Neural cell (in vitro differentiated cells): ENCODE results near the gene LRRC26. TPM values are rescaled to one million over a fixed set of nuclear protein-coding genes. Genes with fewer than 3 reads are reported as not detected.

Experiments
- H2AFZ ChIP-seq: fragments of 200-600, 300-800 bp; sonication (generic), shearing (Covaris generic); 2 replicates; pipeline ENCODE4 v1.6.0; 2014; ENCODE audit warnings: low read depth, mild to moderate bottlenecking, antibody characterized with exemption, low read length, moderate library complexity
- H3F3A ChIP-seq: fragments of 200-600 bp; shearing (Covaris generic); 2 replicates; pipeline ENCODE4 v1.6.1; 2016; ENCODE audit warnings: mild to moderate bottlenecking, moderate library complexity, mixed read lengths, antibody characterized with exemption, low read length; ENCODE audit not compliant: insufficient read depth, poor library complexity, severe bottlenecking
- H3K27ac ChIP-seq: fragments of 200-600, 300-800 bp; sonication (generic), shearing (Covaris generic); 2 replicates; pipeline ENCODE4 v1.5.1; 2014; ENCODE audit warnings: mild to moderate bottlenecking, low read length, moderate library complexity
- H3K27me3 ChIP-seq: fragments of 300-800, 200-600 bp; sonication (generic), shearing (Covaris generic); 2 replicates; pipeline ENCODE4 v1.6.0; 2014; ENCODE audit warnings: mild to moderate bottlenecking, low read depth, low read length, moderate library complexity; ENCODE audit not compliant: insufficient read depth
- H3K36me3 ChIP-seq: fragments of 300-800, 200-600 bp; sonication (generic), shearing (Covaris generic); 2 replicates; pipeline ENCODE4 v1.5.1; 2014; ENCODE audit warnings: mild to moderate bottlenecking, antibody characterized with exemption, low read length, moderate library complexity; ENCODE audit not compliant: insufficient read depth
- H3K4me2 ChIP-seq: fragments of 300-800, 200-600 bp; sonication (generic), shearing (Covaris generic); 2 replicates; pipeline ENCODE4 v1.6.0; 2014; ENCODE audit warnings: mild to moderate bottlenecking, low read length
- H3K4me3 ChIP-seq: fragments of 300-800, 200-600 bp; sonication (generic), shearing (Covaris generic); 2 replicates; pipeline ENCODE4 v1.5.1; 2014; ENCODE audit warnings: mild to moderate bottlenecking, low read length, moderate library complexity
- H3K79me2 ChIP-seq: fragments of 200-600 bp; shearing (Covaris generic); replicated peaks from 2 replicates; pipeline ENCODE4 v1.6.0; 2014; ENCODE audit warnings: mild to moderate bottlenecking, low read length, moderate library complexity; ENCODE audit not compliant: insufficient read depth
- H3K9ac ChIP-seq: fragments of 300-800, 200-600 bp; sonication (generic), shearing (Covaris generic); 2 replicates; pipeline ENCODE4 v1.6.1; 2016; ENCODE audit warnings: mild to moderate bottlenecking, low read length, mixed read lengths
- H3K9me2 ChIP-seq: fragments of 200-600 bp; shearing (Covaris generic); 2 replicates; pipeline ENCODE4 v1.6.1; 2016; ENCODE audit warnings: mild to moderate bottlenecking, low read length, mixed read lengths; ENCODE audit not compliant: insufficient read depth
- H3K9me3 ChIP-seq: fragments of 200-600, 300-800 bp; sonication (generic), shearing (Covaris generic); 2 replicates; pipeline ENCODE4 v1.6.1; 2016; ENCODE audit warnings: mild to moderate bottlenecking, mixed run types, low read length, moderate library complexity, mixed read lengths
- H4K20me1 ChIP-seq: fragments of 200-600 bp; shearing (Covaris generic); 2 replicates; pipeline ENCODE4 v1.6.1; 2016; ENCODE audit warnings: mild to moderate bottlenecking, mixed run types; ENCODE audit not compliant: insufficient read depth
- CTCF ChIP-seq: fragments of 450-650 bp; IDR thresholded peaks from 2 replicates; pipeline ENCODE4 v1.5.1; 2014; ENCODE audit warnings: antibody characterized with exemption, mild to moderate bottlenecking, moderate library complexity; ENCODE audit not compliant: poor library complexity, severe bottlenecking
- EP300 ChIP-seq: fragments of 450-650 bp; conservative IDR thresholded peaks from 2 replicates; pipeline ENCODE4 v1.6.1; 2014; ENCODE audit warnings: antibody characterized with exemption, mild to moderate bottlenecking, moderate library complexity; ENCODE audit not compliant: poor library complexity, severe bottlenecking
- EZH2 ChIP-seq: fragments of 200-600, 300-800 bp; shearing (Covaris generic), sonication (generic); IDR thresholded peaks from 2 replicates; pipeline ENCODE4 v1.6.1; 2014; ENCODE audit warnings: antibody characterized with exemption, low read length, borderline replicate concordance, mild to moderate bottlenecking; ENCODE audit not compliant: insufficient read depth, poor library complexity, severe bottlenecking
- MXI1 ChIP-seq: fragments of 450-650 bp; conservative IDR thresholded peaks from 2 replicates; pipeline ENCODE4 v1.6.1; 2014; ENCODE audit warnings: antibody characterized with exemption, mild to moderate bottlenecking; ENCODE audit not compliant: poor library complexity, severe bottlenecking
- POLR2AphosphoS5 ChIP-seq: IDR thresholded peaks from 2 replicates; pipeline ENCODE4 v1.6.1; 2012
- RAD21 ChIP-seq: fragments of 450-650 bp; conservative IDR thresholded peaks from 2 replicates; pipeline ENCODE4 v1.6.1; 2014; ENCODE audit warnings: antibody characterized with exemption, mild to moderate bottlenecking, moderate library complexity
- REST ChIP-seq: IDR thresholded peaks from 2 replicates; pipeline ENCODE4 v1.6.1; 2012; ENCODE audit warnings: borderline replicate concordance
- SMC3 ChIP-seq: fragments of 450-650 bp; conservative IDR thresholded peaks from 2 replicates; pipeline ENCODE4 v1.6.1; 2014; ENCODE audit warnings: antibody characterized with exemption, mild to moderate bottlenecking, moderate library complexity; ENCODE audit not compliant: poor library complexity
- TAF1 ChIP-seq: IDR thresholded peaks from 2 replicates; pipeline ENCODE4 v1.6.1; 2012; ENCODE audit warnings: low read depth
- polyA plus RNA-seq: library from polyadenylated mRNA; depleted of rRNA; stranded (reverse); fragments of >200 nt; gene quantifications from 2 replicates; pipeline ENCODE4 v1.2.3, GENCODE V29; 2014

The LRRC26 gene
- polyA plus RNA-seq, 1 donor from 2014 or later, result 2.2 TPM

DNA sequence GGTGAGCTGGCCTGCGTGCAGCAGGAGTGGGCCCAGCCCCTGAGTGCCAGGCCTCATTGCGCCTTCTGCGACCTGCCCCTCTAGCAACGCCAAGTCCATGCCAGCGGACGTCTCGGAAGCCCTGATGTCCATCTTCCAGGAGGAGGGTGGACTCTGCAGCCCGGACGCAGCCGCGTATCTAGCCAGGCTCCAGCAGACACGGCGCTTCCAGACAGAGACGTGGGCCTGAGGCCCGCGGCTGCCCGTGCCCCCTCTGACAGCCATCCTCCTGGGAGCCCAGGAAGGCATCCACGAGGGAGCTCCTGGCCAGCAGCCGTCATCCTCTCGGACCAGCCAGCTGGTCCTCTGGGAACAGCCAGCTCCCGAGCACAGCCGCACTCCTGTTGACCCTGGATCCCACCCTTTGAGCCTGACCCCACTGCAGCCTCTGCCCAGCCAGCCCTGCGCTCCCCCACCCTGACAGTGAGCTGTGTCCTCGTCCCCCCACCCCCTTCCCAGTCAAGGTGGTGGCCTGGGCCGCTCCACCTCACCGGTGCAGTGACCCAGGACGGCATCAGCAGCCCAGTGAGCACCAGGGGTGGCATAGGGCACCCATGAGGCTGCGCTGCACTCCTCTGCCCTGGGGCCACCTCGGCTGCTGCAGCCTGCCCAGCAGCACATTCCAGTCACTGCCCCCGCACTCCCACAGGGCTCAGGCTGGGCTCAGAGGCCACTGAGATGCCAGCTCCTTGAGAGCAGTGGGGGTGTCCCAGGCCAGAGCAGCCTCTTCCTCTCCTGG lies 46.5 kb upstream of the LRRC26 start:
- no peak overlapping the region for H3K9ac ChIP-seq
- H3K4me2 ChIP-seq, result no peak overlapping the region
- H3K79me2 ChIP-seq, result no peaks in the 10 kb centered on the region
- no peaks in the 10 kb centered on the region for H3F3A ChIP-seq
- TF ChIP-seq EZH2 (no peak), TAF1 (no peak), SMC3 (no peak), POLR2AphosphoS5 (no peak), MXI1 (no peak)
- H4K20me1 ChIP-seq, result no peaks in the 10 kb centered on the region
- no peaks in the 10 kb centered on the region for H3K9me3 ChIP-seq
- H3K9me2 ChIP-seq, result no peaks in the 10 kb centered on the region
- H2AFZ ChIP-seq, result no peak overlapping the region
- no peak overlapping the region for H3K4me3 ChIP-seq
- H3K27ac ChIP-seq, result no peak overlapping the region
- no peaks in the 10 kb centered on the region for H3K36me3 ChIP-seq
- no peaks in the 10 kb centered on the region for H3K27me3 ChIP-seq

DNA sequence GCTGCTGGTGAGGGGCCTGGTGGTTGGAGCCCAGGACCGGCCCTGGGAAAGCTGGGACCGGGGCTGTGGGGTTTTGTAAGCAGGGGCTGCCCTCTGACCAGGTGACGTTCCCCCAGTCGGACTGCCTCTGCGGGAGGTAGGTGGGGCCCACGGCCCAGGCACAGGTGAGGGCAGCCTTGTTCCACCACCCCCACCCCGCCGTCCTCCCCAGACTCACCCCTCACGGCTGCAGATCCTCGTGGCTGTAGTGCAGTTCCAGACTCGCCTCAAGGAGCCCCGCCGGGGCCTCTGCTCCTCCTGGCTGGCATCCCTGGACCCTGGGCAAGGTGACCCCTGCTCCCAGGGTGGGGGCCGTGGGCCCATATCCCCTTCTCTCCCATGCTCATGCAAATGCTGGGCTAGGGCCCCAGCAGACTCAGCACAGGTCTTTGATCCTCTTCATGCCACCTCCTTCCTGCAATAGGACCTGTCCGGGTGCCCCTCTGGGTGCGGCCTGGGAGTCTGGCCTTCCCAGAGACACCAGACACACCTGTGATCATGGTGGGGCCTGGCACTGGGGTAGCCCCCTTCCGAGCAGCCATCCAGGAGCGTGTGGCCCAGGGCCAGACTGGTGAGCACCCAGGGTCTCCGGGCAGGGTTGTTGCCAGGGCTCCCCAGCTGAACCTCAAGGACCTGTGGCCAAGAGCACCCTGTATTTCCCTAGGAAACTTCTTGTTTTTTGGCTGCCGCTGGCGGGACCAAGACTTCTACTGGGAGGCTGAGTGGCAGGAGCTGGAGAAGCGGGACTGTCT lies 45.5 kb upstream of the LRRC26 start:
- TF ChIP-seq EP300 (no peak), RAD21 (no peak), TAF1 (no peak), REST (no peak), SMC3 (no peak)
- Histone ChIP-seq H3K9me3 (no peaks in the 10 kb centered on the region), H2AFZ (no peak overlapping the region), H4K20me1 (no peaks in the 10 kb centered on the region), H3K4me2 (no peak overlapping the region), H3K9me2 (no peaks in the 10 kb centered on the region), H3K27me3 (no peaks in the 10 kb centered on the region), H3K4me3 (no peak overlapping the region), H3K27ac (no peak overlapping the region), H3K79me2 (no peaks in the 10 kb centered on the region), H3K9ac (no peak overlapping the region), H3K36me3 (no peaks in the 10 kb centered on the region), H3F3A (no peaks in the 10 kb centered on the region)

GRCh38 chr9:137214620-137215019 lies 44.8 kb upstream of the LRRC26 start:
- Histone ChIP-seq H4K20me1 (no peaks in the 10 kb centered on the region), H2AFZ (no peak overlapping the region), H3K4me3 (no peak overlapping the region), H3K9me3 (no peaks in the 10 kb centered on the region), H3F3A (no peaks in the 10 kb centered on the region), H3K27me3 (no peaks in the 10 kb centered on the region), H3K4me2 (no peak overlapping the region), H3K9ac (no peak overlapping the region), H3K9me2 (no peaks in the 10 kb centered on the region), H3K36me3 (no peaks in the 10 kb centered on the region), H3K79me2 (no peaks in the 10 kb centered on the region), H3K27ac (no peak overlapping the region)
- TF ChIP-seq POLR2AphosphoS5 (no peak), EP300 (no peak), EZH2 (no peak), RAD21 (no peak), MXI1 (no peak), REST (no peak), CTCF (no peak)
